GM10266 (cell line): ENCODE measurements around the gene TMEM43.

Experiments used
- DNase-seq: peaks from one replicate; pipeline ENCODE4 v3.0.0; 2012; ENCODE audit errors: extremely low spot score
- CTCF ChIP-seq: IDR thresholded peaks from 2 replicates; pipeline ENCODE4 v1.5.1; 2012; ENCODE audit warnings: mild to moderate bottlenecking, low read depth; ENCODE audit not compliant: control insufficient read depth, insufficient read depth; ENCODE audit errors: missing control alignments

Gene TMEM43

GRCh38 chr3:14183015-14183577 lies 58.2 kb downstream of the TMEM43 start:
- no peak for TF ChIP-seq CTCF
- no peak for DNase-seq

DNA sequence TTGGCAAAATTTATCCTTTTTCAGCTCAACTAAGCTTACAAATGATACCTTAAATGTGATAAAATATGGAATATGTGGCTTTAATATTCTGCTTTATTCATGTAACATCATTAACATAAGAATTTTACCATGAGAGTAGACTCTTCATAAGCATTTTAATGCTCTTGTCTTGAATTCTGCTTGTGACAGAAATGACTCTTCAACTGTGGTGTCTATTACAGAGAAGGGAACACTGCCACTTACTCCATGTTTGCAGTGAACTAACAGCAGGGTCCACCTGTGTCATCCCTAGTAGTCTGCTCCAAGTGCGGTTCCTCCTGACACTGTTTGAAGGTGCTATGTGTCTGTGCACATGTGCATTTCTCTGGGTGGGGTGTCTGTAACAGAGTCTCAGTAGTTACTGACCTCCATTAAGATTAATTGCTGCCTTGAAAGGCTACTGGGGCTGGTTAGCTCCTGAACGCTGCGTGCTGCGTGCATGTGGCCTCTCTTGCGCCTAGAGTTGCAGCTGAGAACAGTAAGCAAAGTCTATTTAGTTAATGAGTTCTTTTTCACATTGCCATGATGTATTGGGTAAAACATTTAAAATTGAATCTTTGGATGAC lies 62.1 kb downstream of the TMEM43 start:
- TF ChIP-seq CTCF: no peak
- DNase-seq: no peak

DNA sequence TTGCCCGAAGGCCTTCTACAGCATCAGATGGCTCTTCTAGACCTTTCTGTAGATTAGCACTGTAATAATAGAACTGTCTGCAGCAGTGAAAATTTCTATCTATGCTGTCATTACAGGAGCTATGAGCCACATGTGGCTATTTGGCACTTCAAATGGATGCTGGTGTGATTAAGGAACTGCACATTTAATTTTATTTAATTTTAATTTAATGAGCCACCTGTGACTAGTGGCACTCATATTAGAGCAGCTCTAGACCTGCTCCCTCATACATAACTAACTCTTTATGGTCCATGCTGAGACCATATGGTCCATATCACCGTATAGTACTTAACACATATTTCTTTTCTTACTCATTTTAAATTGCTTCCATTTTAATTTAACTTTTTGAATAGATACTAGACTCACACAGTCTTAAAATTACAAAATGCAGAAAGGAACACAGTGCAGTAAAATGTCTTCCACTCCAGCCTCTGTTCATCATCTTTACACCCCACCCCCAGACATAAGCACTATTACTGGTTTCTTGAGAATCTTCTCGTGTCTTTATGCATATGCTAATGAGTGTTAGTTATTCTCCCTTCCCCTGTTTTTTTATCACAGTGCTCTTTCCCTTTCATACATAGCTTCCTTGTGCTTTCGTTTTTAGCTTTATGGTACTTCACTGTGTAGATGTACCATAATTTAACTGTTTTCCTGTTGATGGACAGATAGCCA lies 63.3 kb downstream of the TMEM43 start:
- DNase-seq: no peak
- no peak for TF ChIP-seq CTCF
